ENCODE data around the gene C1orf116.
A peak's percentile ranks its signal among the peaks of the same experiment; 100 is the strongest.

Gene C1orf116

GRCh38 chr1:206992790-206993189, 39.8 kb downstream of the C1orf116 start:
- DNase-seq (ENCODE audit: low read depth, low spot score): no peak

- no peak for DNase-seq (ENCODE audit: low read depth, low spot score)
These were observed 44.7 kb downstream of the C1orf116 start for GRCh38 chr1:206987873-206988272.

GRCh38 chr1:206986885-206987284, 45.7 kb downstream of the C1orf116 start:
- no peak for DNase-seq (ENCODE audit: low read depth, low spot score)

- DNase-seq (ENCODE audit: low read depth, low spot score): no peak
These were observed 46.2 kb downstream of the C1orf116 start for GRCh38 chr1:206986402-206986801.

- DNase-seq (ENCODE audit: low read depth, low spot score): no peak
These were observed 47.3 kb downstream of the C1orf116 start for GRCh38 chr1:206985162-206985749.

- DNase-seq (ENCODE audit: low read depth, low spot score): peak; percentile 18
These were observed 50.3 kb downstream of the C1orf116 start for GRCh38 chr1:206982216-206982615.

GRCh38 chr1:206979379-206980043, 53.0 kb downstream of the C1orf116 start:
- no peak for DNase-seq (ENCODE audit: low read depth, low spot score)

GRCh38 chr1:206978259-206978658, 54.3 kb downstream of the C1orf116 start:
- DNase-seq (ENCODE audit: low read depth, low spot score): no peak

GRCh38 chr1:206975306-206975705, 57.2 kb downstream of the C1orf116 start:
- DNase-seq (ENCODE audit: low read depth, low spot score): no peak

GRCh38 chr1:206974140-206974539, 58.4 kb downstream of the C1orf116 start:
- DNase-seq (ENCODE audit: low read depth, low spot score): no peak

GRCh38 chr1:206972728-206973127, 59.8 kb downstream of the C1orf116 start:
- DNase-seq (ENCODE audit: low read depth, low spot score): no peak

- no peak for DNase-seq (ENCODE audit: low read depth, low spot score)
These were observed 61.4 kb downstream of the C1orf116 start for GRCh38 chr1:206971029-206971655.

GRCh38 chr1:206970446-206970845, 62.1 kb downstream of the C1orf116 start, which contains the start of gene FCAMR:
TSS of gene FCAMR (minus strand) at chr1:206970460. CDS start at chr1:206970125, 335 bp downstream.
- DNase-seq (ENCODE audit: low read depth, low spot score): no peak

GRCh38 chr1:206969090-206969489, 63.5 kb downstream of the C1orf116 start:
- no peak for DNase-seq (ENCODE audit: low read depth, low spot score)
